IMR-90 (cell line): Measurements from ENCODE around the gene SERPINA4.

Source experiments
- POLR2A ChIP-seq: IDR thresholded peaks from 2 replicates; pipeline ENCODE4 v1.6.1; 2012; ENCODE audit warnings: mild to moderate bottlenecking, low read depth, low read length
- RAD21 ChIP-seq: IDR thresholded peaks from 2 replicates; pipeline ENCODE4 v1.6.1; 2012; ENCODE audit warnings: low read length, improper control_type of control experiment
- RFX5 ChIP-seq: IDR thresholded peaks from 2 replicates; pipeline ENCODE4 v1.8.0; 2012; ENCODE audit warnings: low read depth, mild to moderate bottlenecking, low read length, moderate library complexity
- TF ChIP-seq, protein P1 (sequence below): conservative IDR thresholded peaks from 2 replicates; pipeline ENCODE4 v1.5.1; 2012; ENCODE audit warnings: mild to moderate bottlenecking, low read depth, low read length, improper control_type of control experiment

DNA sequence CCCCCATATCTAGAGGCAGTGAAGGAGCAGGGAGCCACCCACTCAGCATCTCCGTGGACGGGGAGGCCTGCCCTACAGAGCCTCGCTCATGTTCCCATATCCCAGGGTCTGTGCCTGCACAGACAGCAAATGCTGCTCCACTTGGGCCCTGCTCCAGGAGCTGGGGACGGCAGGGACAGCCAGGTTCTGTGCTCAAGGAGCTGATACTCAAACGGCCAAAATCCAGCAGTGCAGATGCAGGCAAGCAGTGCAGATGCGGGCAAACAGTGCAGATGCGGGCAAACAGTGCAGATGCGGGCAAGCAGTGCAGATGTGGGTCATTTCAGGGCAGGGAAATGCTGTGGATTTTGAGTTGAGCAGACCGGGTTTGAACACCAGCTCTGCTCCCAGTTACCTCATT is 45.8 kb upstream of the SERPINA4 start:
- TF ChIP-seq RFX5 (no peak), RAD21 (no peak), POLR2A (no peak)
- TF ChIP-seq, protein P1, sequence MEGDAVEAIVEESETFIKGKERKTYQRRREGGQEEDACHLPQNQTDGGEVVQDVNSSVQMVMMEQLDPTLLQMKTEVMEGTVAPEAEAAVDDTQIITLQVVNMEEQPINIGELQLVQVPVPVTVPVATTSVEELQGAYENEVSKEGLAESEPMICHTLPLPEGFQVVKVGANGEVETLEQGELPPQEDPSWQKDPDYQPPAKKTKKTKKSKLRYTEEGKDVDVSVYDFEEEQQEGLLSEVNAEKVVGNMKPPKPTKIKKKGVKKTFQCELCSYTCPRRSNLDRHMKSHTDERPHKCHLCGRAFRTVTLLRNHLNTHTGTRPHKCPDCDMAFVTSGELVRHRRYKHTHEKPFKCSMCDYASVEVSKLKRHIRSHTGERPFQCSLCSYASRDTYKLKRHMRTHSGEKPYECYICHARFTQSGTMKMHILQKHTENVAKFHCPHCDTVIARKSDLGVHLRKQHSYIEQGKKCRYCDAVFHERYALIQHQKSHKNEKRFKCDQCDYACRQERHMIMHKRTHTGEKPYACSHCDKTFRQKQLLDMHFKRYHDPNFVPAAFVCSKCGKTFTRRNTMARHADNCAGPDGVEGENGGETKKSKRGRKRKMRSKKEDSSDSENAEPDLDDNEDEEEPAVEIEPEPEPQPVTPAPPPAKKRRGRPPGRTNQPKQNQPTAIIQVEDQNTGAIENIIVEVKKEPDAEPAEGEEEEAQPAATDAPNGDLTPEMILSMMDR, result no peak
